ENCODE results near the gene SLC16A8.
A peak's percentile ranks its signal among the peaks of the same experiment; 100 is the strongest.
"Not testable (repeated sequence)": the region's sequence is repeated elsewhere in the genome, so short reads cannot be mapped to it uniquely, and the experiment has no call there.

SLC16A8 gene

GRCh38 chr22:38040953-38041759, 42.8 kb downstream of the SLC16A8 start:
- DNase-seq, result no peak

GRCh38 chr22:38038890-38039812, 44.8 kb downstream of the SLC16A8 start:
- DNase-seq, result no peak

GRCh38 chr22:38038426-38038825, 45.6 kb downstream of the SLC16A8 start:
- DNase-seq, result no peak

- DNase-seq, result not testable (repeated sequence)
Measured at GRCh38 chr22:38037367-38038150, 46.4 kb downstream of the SLC16A8 start.

GRCh38 chr22:38036392-38037062, 47.5 kb downstream of the SLC16A8 start:
- no peak for DNase-seq

- no peak for DNase-seq
Measured at GRCh38 chr22:38035530-38035885, 48.5 kb downstream of the SLC16A8 start.

GRCh38 chr22:38034884-38035529, 49.0 kb downstream of the SLC16A8 start:
- DNase-seq, result no peak

GRCh38 chr22:38034278-38034882, 49.6 kb downstream of the SLC16A8 start:
- peak; percentile 17 for DNase-seq

- no peak for DNase-seq
Measured at GRCh38 chr22:38033522-38034277, 50.3 kb downstream of the SLC16A8 start.

GRCh38 chr22:38032681-38033521, 51.1 kb downstream of the SLC16A8 start:
- DNase-seq, result no peak

- DNase-seq, result no peak
Measured at GRCh38 chr22:38031491-38031890, 52.5 kb downstream of the SLC16A8 start.

GRCh38 chr22:38030311-38031133, 53.5 kb downstream of the SLC16A8 start:
- DNase-seq, result no peak

- no peak for DNase-seq
Measured at GRCh38 chr22:38029901-38030300, 54.1 kb downstream of the SLC16A8 start.

- no peak for DNase-seq
Measured at GRCh38 chr22:38029370-38029769, 54.6 kb downstream of the SLC16A8 start.

GRCh38 chr22:38028344-38029130, 55.4 kb downstream of the SLC16A8 start:
- no peak for DNase-seq

Data from NCI-H1436 (cell line).